GF-D8 (cell line): Measurements from ENCODE around the gene EVA1A.
"Not testable (repeated sequence)": the region's sequence is repeated elsewhere in the genome, so short reads cannot be mapped to it uniquely, and the experiment has no call there.

Experiments used
- DNase-seq: peaks from one replicate; lab custom pipeline; 2025; lab: John Stamatoyannopoulos, UW

Gene EVA1A

GRCh38 chr2:75483878-75484277 lies 76.9 kb downstream of the EVA1A start:
- DNase-seq, result no peak

GRCh38 chr2:75482398-75482797 lies 78.3 kb downstream of the EVA1A start:
- no peak for DNase-seq

DNA sequence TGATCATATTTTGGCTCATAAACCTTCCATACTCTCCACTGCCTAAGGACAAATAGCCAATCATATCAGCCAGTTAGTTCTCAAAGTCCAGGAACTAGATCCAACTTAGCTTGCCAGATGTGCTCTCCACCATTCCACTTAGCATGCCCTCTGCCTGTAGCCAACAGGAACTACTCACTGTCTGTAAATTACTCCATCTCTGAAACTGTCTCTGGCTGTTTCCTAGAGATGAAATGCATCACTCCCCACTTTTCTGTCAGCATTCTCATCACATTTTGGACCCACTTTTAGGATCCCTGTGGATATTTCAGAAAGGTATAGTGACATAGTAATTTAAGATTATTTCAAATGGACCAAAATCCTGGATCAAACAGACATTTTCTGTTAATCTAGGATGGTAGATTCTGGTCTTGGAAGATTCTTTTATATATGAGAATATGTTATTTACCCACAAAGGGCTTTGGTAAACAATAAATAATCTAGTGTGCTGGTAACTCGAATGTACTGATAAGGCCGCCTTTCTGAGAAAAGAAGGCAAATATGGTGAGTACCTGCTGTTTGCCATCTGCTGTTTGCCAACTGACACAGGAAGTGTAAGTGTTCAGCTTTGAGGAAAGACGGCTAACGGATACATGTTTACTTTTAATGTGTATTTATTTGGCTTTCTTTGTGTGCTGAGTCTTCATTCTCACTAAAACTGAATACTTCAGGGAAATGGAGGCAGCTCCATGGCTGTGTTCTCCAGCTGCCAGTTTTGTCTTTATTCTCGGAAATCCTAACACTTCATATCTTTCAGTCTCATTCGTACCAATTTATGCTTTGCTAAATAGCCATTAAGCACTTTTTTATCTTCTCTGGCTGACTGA lies 79.5 kb downstream of the EVA1A start:
- DNase-seq, result no peak

- DNase-seq, result not testable (repeated sequence)
These were observed 83.0 kb downstream of the EVA1A start for GRCh38 chr2:75477696-75478095.

- no peak for DNase-seq
These were observed 84.0 kb downstream of the EVA1A start for GRCh38 chr2:75476761-75477160.

GRCh38 chr2:75475976-75476375 lies 84.8 kb downstream of the EVA1A start:
- no peak for DNase-seq

DNA sequence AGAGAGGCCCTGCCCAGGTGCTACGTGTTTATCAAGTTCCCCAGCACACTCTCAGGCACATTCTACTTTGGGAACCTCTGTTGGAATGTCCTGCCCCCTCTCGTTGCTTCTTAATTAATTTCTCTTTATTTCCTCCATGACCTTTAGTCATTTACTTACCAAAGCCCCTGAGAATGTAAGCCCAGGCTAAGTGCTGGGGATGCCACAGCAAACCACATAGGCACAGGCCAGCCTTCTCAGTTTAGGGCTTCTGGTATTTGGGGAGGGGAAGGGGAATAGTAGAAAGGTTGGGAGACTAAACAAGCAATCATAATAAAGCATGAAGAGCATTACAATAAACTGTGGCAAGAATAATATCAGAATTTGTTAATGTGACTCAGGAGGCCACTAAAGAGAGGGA lies 85.7 kb downstream of the EVA1A start:
- no peak for DNase-seq

DNA sequence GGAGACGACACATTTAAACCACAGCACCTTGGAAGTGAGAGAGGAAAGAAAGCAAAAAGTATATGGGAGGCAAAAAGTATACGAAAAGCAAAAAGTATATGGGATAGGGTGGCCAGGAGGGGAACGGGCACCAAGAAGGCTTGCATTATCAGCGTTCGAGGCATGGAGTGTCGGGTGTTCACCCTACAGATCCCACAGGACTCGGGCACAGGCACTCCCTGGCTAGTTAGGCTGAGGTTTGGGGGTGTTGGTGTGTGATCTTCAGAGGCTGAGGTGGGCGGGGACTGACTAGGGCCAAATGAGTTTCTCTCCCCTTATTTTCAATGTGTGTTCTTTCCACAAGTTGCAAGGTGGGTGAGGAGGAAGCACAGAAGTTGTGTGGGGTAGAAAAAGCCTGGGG lies 86.6 kb downstream of the EVA1A start:
- DNase-seq, result no peak

GRCh38 chr2:75466708-75467311 lies 93.9 kb downstream of the EVA1A start:
- DNase-seq, result no peak

DNA sequence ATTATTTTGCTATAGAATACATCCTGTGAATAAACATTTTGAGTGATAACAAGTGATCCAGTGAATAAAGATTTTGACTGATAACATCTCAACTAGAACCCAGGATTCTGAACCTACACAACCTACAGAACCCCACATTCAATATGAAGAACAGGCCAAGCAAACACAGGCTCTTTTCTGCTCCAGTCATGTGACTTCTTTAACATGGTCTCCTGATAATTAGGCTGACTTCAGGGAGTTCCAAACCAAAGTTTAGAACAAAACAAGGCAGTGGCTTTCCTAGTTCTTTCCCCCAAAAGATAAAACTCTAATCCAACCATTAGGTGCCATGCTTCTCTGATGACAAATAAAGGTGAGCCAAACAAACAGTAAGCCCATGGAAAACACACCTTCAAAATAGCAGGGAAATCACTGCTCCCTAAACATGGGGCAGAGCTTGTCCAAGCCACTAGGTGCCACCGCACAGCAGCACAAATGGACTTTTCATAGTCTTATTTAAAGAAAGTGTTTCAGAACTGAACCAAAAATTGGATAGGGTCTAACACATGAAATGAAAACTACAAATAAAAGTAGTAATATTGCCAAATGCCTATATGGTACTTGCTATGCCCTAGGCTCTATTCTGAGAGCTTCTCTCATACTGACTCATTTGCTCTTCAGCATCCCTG lies 95.3 kb downstream of the EVA1A start:
- no peak for DNase-seq

DNA sequence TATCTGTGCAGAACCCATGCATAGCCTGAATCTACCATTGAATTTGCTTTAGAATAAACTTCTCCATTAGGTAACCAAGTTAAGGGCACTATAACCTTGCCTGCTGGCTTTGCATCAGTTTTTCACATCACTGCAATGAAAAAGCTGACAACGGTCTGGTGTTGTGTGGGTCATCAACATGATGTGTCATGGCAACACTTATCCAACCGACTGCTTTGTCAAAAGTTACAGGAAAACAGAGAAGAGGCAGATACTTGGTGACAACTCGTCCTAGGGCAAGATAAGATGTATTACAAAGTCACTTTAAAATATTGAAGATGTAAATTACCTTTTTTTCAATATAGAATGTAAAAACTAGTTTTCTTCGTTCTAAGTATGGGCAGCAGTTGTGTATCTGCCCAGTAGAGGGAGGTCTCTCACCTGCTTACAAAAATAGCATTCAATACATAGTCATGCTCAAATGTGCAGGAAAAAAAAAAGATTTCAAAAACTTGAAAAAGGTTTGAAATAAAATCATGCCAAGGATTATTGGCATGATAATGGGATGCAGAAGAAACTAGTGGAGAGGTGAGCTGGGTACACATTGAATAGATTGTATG lies 96.3 kb downstream of the EVA1A start:
- DNase-seq, result no peak

DNA sequence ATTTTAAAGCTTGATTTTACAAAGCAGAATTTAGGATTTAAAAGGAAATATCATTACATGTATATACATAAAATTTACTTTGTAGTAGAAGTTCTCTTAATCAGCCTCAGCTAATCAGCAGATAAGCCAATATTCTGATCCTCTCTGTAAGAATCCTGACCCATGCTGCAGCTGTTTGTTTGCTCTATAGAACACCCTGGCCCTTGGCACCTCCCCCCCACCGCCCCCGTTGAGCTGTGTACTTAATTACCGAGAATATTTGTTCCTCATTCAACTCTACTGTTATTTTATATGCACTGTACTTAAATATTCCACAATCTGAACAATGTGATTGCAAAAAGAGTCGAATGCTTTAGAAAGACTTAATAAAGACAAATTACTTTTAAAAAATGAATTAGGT lies 98.0 kb downstream of the EVA1A start:
- no peak for DNase-seq

GRCh38 chr2:75462206-75462605 lies 98.5 kb downstream of the EVA1A start:
- DNase-seq, result no peak

GRCh38 chr2:75460630-75461029 lies 100.1 kb downstream of the EVA1A start:
- DNase-seq, result no peak

DNA sequence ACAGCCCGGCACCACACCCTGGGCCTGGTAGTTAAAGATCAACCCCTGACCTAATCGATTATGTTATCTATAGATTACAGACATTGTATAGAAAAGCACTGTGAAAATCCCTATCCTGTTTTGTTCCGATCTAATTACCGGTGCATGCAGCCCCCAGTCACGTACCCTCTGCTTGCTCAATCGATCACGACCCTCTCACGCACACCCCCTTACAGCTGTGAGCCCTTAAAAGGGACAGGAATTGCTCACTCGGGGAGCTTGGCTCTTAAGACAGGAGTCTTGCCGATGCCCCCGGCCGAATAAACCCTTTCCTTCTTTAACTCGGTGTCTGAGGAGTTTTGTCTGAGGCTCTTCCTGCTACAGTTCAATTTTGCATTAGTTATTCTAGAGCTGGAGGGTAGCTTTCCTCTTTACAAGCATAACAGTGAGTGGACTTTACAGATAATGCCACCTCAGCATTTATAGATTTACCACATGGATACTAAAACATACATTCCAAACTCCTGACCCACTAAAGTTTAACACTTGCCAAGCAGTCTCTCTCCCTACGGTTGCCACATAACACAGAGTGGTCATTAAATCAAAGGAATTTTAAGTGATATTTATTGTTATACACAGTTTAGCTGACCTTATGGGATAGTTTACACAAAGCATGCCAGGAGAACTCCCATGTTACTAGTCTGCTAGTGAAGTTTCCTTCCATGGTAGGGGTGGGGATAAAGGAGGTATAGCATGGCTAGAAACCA lies 101.0 kb downstream of the EVA1A start:
- DNase-seq, result no peak

- DNase-seq, result no peak
These were observed 102.5 kb downstream of the EVA1A start for GRCh38 chr2:75458201-75458600.

GRCh38 chr2:75456825-75457224 lies 103.9 kb downstream of the EVA1A start:
- no peak for DNase-seq

DNA sequence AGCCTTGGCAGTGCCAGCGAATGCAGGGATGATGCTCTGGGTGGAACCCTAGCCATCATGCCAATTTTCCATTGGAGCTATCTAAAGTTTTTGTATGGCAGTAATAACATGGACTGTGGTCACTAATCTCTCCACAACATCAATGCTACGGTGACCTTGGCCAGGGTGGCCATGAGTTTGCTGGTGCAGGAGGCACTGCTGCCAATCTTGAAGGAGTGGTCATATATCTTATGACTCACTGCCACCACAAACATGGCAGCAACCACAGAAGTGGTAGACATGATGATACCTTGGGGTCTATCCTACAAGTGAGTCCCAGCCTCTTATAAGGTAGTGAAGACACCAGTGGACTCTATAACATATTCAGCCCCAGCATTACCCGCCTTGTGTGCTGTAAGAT lies 104.6 kb downstream of the EVA1A start:
- DNase-seq, result no peak

GRCh38 chr2:75454241-75454620 lies 106.5 kb downstream of the EVA1A start:
- DNase-seq, result no peak

- DNase-seq, result no peak
These were observed 107.1 kb downstream of the EVA1A start for GRCh38 chr2:75453384-75454240.

DNA sequence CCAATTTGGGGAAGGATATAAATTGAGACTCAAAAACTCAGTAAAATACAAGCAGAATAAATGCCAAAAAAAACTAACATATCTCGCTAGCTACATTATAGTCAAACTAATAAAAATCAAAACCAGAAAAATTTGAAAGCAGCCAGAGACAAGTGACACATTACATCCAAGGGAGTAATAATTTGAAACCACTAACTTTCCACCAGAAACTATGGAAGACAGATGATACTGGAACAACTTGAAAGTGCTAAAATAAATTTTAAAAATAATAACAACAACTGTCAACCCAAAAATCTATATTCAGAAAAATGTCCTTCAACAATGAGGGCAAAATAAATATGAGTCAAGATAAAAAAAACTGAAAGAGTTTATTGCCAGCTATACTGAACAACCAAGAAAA lies 110.7 kb downstream of the EVA1A start:
- no peak for DNase-seq
